Left colon (tissue), 2 donors: Measurements from ENCODE around the gene DACT2. TPM values are rescaled to one million over a fixed set of nuclear protein-coding genes. Genes with fewer than 3 reads are reported as not detected.
A peak's percentile ranks its signal among the peaks of the same experiment; 100 is the strongest.
"Not testable (repeated sequence)": the region's sequence is repeated elsewhere in the genome, so short reads cannot be mapped to it uniquely, and the experiment has no call there.

ENCODE experiments used
- ATAC-seq: fragments of 200-7000 bp; cut with Tn5 transposase; one replicate; pipeline ENCODE4 v1.9.1; 2020; ENCODE audit warnings: mild to moderate bottlenecking, moderate library complexity
- DNase-seq, 2 donors: peaks; one replicate each; pipeline ENCODE4 v3.0.0-alpha.2; 2020
- intact Hi-C, 2 donors: fragments of 100-400 bp; cut with DNase I in 1 of 2; cut with micrococcal nuclease in 1 of 2; formaldehyde crosslinking; loops; one replicate each; pipeline versions ENCODE4 v1.11.2 to v1.14.0; 2022; cut with DNase I, micrococcal nuclease
- total RNA-seq, 2 donors: library from RNA; stranded (reverse); fragmentation: NEBNext Ultra II Directional; extraction: Animal tissue kit (Norgen Biotek cat#: 25700); gene quantifications; one replicate each; pipeline ENCODE4 v1.2.1, GENCODE V29; 2021
- donor health status: DM: no; HTN: no; CAD: no.
- donor health status: DM: yes; HTN: yes; CAD: no.

DACT2 gene
- total RNA-seq, 2 donors from 2014 or later: 1.9 to 2.5 TPM

DNA sequence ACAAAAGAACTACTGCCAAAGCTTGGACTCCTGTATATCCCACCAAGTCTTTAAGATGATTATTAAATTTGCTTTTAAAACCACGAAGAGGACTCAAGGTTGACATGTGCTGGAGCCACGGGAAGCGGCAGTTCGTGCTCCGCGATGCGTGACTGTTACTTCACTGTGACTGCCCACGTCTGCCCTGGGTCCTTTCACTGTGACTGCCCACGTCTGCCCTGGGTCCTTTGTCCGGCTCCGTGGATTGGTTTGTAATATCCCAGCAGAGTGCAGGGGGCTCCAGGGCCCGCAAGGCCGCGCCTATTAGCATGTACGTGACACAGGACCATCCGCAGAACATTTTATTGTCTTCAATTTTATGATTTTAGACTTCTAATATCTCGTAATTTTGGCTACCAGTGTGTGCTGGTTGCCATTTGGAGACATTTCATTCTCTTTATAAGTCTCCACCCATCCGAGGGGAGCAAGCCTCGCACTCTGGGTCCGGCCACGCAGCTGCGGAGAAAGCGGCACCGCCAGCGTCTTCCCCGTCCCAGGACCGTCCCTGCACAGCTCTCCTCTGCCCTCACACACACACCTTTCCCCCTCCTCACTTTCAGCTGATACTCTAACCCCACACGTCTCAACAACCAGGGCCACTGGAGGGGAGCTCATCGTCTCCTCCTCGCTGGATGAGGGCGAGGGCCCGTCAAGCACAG, 42.9 kb downstream of the DACT2 start:
- ATAC-seq: no peak
- intact Hi-C loops: no loop called here

DNA sequence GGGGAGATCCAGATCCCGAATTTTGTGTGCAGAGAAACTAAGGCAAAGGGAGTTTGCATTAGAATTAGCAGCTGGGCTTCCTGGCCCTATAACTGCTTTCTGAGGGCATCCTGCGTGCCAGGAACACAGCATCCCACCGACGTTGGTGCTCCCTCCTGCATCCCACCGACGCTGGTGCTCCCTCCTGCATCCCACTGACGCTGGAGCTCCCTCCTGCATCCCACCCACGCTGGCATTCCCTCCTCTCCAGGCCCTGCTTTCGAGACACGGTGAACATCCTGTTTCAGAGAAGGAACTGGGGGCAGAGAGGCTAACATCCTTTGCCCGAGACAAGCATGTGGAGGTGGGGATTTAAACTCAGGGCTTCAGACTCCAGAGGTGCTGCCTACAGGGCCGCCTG, 44.4 kb downstream of the DACT2 start:
- ATAC-seq (no peak), DNase-seq (no peak)
- intact Hi-C loops: no loop called here

More for the DNA sequence above, 42.9 kb downstream of the DACT2 start:
- DNase-seq: no peak

DNA sequence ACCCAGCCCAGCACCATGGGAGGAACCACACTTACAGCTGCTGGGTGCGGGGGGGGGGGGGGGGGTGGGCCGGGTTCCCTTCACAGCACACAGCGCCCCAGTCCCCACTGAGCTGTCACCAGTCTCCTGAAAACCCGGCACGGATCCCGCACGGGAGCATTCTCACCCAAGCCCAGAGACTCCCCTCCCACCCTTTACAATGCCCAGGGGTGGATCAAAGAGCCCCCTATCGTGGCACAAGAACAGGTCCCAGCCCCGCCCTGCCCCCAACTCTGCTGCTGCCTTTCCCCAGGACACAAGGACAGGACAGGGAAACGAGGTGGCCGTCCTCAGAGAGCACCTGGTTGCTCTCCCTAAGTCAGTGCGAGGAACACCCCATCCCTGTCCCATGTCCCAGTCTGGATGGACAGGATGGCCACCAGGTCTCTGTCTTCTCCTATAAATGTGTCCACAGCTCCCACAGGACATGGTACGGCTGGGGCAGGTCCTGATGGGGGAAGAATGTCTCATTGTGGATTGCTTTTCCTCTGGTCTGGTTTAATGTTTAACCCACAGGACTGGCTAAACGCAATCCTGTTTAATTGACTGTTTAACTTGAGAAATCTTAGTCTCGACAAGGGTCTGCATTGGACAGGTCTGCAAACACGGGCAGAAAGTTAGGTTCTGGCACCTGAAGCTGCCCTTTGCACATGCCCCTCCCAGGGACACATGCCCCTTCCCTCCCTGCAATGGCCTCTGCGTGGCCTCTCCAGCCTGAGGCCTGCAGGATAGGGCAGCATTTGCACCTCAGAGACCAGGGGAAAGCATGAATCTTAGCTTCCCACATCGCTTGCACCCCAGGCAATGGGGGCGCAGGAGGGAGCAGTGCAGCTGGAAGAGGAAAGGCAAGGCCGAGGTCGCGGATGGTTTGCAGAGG, 45.3 kb downstream of the DACT2 start:
- intact Hi-C loops: no loop called here
- peak; percentile 86 for ATAC-seq
- DNase-seq: peak; percentile 77 to 79

DNA sequence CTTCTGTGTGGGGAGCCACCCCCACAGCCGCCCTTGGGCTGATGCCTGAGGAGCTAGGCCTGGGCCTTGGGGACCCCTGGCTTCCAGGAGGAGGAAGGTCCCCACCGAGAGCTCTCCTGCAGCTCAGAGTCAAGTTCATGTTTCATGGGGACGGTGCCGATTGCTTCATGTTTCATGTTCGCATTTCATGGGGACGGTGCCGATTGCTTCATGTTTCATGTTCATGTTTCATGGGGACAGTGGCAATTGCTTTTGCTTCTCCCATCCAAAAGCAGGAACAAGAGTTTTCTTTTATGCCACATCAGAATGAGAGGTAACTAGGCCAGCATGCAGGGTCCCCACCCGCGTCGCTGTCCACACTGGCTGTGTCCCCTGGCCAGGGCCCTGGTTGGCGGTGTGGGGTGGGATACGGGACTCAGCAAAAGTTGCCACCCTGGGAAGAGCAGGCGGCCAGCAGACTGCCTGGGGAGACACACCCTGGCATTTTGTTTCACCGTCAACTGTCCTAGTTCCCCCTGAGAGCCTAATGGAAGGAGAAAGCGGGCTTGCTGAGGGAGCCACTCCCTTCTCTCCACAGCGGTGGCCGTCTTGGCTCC, 46.0 kb downstream of the DACT2 start:
- no peak for ATAC-seq
- DNase-seq: no peak
- intact Hi-C loops: no loop called here

DNA sequence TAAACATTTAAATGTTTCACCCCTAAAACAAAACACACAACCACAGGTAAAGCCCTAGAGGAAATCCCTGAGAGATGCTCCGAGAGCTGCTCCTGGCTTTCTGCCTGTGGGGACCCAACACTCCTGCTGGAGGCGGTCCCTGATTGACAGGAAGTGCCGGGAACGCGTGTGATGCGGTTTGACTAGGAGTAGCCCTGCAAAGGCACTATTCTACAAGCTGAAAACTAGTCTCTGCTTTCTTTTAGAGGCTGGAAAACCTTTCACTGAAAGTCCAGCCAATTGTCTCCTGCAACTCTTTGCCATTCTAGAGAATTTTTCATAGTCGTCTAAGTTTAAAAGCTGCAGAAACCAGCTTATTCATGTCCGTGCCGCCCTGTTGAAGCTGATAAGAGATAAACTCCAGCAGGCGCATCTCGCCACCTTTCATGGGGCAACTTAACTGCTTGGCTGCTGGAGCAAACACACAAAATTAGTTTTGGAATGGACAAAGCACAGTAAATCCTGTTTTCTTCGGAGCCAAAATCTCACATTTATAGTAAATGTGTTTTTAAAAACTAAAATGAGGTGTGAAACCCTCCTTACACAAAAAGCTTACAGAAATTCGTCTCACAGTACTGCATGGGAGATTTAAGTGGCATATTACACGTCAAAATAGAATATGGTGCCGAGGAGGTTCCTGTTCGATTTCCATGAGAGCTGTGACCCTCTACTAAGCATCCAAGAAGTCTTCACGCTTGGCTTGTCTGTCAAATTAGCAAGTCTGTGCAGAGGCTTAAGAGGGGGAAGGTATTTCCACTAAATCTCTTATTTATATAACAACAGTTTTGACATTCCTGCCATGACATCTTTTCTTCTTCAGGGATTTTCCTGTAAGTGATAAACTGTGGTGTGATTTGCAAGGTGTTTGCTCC, 46.9 kb downstream of the DACT2 start:
- DNase-seq (peak in 1 of 2 donors; percentile 35), ATAC-seq (no peak)
- intact Hi-C loops: no loop called here

DNA sequence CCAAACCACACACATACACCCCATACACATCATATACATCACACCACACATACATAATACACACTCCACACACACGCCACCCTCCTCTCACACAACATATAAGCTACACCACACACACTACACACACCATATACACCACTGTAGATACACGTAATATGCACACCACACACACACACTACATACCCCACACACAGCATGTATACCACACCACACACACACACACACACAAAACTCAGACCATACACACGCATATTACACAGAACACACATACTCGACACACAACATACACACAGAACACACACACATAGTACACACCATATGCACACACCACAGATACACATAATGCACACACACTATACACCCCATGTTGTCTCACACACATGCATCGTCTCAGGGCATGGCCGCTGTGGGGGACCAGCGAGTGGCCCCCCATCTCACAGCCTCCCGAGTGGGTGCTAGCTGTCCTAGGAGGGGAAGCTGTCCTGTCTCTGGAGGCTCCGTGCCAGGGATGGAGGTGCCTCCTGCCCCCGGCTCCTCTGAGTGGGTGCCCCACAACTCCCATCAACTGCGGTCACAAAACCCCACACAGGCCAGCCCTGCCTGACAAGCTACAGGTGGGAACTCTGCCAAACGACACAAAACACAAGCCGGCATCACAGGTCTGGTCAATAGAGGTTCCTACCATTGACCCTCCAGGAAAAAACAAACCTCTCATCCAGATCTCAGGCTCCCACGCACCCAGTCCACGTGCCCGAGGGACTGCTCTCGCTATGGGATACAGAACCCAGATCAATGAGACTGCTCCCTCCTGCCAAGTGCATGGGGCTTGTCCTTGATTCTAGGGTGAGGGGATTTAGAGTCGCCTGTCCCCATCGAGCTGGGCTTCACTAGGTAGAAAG, 49.1 kb downstream of the DACT2 start:
- no peak for ATAC-seq
- no peak for DNase-seq

DNA sequence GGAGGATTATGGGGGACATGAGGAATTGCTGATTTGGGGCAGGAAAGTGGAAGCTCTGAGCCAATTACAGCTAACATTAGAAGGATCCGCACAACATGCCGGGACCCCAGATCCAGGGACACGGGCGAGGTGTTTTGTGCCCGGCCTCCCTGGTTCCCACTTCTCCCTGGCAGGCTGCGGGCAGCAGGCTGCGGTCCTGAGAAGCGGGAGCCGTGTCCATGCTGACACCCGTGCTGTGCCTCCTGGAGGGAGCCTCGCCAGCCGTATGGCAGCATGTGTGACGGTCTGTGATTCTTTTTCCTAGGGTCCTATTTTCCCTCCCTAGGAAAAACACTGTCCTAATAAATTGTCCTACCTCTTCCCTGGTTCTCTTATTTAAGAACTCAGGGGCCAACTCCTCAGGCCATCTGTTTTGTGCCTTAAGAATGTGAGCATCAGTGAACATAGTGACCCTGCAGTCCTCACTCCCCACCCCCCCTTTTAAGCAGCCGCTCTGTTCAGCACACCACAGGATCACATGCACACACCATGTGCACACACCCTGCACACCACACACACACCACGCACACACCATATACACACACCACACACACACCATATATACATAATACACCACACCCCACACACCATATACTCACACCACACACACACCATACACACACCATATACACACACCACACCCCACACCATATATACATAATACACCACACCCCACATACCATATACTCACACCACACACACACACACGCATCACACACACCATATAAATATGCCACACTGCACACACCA, 49.9 kb downstream of the DACT2 start:
- intact Hi-C loops: no loop called here
- ATAC-seq (no peak), DNase-seq (no peak)

More for the DNA sequence above, 49.1 kb downstream of the DACT2 start:
- intact Hi-C loops: no loop called here

DNA sequence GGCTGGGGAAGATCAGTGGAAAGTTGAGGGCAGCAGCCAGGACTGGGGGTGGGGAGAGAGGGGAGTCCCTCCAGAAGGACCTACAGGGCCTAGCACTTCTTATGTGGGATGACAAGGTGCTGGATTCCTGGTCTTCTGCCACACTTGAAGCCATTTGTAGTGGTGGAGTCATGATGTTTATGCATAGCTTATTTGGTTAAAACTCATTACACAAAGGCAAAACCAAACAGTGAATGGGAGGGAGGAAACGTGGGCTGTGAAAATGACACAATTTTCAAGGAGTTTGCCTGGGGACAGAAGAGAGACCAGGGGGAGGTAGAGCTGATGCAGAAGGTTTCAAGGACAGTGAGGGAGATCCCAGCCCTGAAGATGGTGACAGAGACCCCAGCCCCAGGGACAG, 50.8 kb downstream of the DACT2 start:
- intact Hi-C loops: no loop called here
- DNase-seq (no peak), ATAC-seq (no peak)

DNA sequence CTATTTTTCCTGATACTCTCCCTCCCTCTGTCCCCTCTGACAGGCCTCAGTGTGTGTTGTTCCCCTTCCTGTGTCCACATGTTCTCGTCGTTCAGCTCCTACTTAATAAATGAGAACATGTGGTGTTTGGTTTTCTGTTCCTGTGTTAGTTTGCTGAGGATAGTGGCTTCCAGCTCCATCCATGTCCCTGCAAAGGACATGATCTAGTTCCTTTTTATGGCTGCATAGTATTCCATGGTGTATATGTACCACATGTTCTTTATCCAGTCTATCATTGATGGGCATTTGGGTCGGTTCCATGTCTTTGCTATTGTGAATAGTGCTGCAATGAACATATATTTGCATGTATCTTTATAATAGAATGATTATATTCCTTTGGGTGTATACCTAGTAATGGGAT, 51.8 kb downstream of the DACT2 start:
- intact Hi-C loops, DNase-seq, ATAC-seq: not testable (repeated sequence)

DNA sequence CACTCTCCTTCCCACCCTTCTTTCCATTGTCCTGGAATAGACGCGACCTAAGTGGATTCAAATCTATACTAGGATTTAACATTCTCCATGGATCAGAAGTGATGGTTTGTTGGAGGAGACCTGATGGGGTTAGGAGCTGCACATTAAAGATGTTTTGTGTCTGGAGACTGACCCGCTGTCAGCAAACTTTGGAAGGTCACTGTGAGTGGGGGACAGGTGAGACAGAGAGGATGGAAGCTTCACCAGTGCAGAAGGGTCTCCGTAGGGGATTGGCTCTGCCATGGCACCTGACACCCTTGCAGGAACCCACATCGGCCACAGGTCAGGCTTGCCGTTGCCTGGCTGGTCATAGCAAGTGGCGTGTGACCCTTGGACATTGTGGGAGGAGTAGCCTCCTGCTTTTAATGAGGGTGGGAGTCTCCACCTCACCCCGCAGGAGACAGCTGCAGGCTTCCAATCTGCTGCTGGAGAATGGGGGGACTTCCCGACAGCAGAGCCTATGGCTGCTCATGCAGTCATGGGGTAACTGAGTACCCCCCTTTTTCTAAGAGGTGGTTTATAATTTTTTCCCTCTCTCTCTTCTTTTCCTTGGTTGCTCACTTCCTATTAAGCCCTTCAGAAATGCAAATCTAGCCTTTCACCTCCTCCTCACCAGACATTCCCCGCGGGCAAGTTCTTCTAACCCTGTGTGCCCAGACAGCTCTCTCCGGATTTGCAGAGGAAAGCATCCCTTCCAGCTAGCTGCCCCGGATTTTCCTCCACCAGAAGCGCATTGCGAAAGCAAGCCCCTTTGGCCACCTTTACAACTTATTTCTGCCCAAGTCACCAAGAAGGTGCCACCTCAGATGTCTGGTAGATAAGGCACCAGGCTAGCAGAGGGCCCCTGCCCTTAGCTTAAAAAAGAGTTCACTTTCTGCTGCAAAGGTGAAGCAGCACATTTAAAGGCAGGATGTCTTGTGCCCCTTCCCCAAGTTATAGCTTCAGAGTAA, 53.5 kb downstream of the DACT2 start:
- intact Hi-C loops: no loop called here
- DNase-seq (no peak), ATAC-seq (no peak)

DNA sequence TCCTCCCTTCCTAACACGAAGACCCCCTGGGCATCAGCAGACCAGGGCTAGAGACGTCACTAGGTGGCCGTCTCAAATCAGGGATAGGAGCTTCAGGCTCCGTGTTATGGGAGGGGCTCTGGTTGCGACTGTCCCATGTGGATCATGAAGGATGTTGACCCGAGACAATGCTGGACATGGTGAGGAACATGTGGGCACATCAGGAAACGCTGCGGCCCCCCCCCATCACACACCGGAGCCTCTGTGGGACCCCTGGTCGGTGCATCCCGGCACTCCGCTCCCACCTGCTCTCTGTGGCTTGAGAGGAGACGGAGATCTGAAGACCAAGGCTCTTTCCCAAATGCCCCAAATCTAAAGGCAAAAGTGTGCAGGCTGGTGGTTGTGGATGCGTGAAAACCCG, 54.2 kb downstream of the DACT2 start:
- no peak for DNase-seq
- intact Hi-C loops: no loop called here

DNA sequence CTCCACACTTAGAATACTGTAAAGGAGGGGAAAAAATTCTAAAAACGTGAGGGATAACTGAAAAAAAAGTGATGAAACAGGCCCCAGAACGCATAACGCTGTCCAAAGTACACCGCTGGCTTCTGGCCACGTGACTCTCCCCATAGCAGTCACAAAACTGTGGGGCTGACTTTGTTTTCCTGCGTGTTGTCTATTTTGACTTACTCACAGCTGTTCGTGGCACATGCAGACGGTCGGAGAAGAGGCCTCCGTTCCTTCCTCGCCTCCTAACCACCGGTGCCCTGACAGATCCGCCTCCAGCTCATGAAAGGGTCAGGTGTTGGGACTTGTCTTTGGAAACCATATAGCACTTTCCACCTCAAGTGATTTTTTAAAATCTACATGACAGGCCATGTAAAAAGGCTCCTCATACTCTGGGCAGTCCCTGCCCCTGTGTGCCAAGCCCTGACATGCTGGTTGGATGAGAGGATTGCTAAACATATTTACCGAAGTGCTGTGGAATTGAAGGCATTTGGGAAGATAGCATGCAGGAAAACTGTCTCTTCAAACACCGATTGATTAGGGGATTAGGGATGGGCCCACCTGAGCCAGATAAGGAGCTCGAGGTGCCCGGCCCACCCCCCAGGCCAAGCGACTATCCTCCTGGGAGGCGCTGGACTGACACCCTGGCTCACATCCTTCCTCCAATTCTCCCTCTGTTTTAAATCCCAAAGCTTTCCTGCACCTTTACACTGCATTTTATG, 54.8 kb downstream of the DACT2 start:
- DNase-seq (peak in 1 of 2 donors; percentile 39), ATAC-seq (no peak)
- intact Hi-C loops: no loop called here

More for the DNA sequence above, 54.2 kb downstream of the DACT2 start:
- ATAC-seq: no peak

DNA sequence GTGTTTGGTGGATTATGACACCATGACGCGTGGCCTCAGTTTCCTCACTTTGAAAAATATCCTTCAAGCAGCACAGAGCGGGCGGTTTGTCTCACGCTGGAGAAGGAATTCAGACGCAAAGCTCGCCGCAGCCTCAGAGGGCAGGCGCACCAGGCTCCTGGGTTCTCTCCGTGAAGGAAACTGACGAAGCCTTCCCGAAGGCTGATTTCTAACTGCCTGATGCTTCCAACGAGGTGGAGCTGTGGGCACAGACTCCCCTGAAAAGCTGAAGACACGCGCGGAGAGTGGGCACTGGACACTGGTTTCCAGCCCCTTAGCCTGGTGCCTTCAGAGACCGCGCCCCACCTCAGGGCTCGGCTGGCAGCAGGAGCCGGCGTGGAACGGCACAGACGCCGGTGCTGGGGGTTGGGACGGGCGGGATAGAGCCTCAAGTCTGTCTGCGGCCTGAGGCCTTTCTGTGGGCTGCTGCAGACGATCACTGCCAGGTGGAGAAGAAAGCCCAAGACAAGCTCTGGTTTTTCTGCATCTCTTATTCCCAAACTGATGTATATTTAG, 56.1 kb downstream of the DACT2 start:
- intact Hi-C loops: no loop called here
- no peak for ATAC-seq
- DNase-seq: no peak

DNA sequence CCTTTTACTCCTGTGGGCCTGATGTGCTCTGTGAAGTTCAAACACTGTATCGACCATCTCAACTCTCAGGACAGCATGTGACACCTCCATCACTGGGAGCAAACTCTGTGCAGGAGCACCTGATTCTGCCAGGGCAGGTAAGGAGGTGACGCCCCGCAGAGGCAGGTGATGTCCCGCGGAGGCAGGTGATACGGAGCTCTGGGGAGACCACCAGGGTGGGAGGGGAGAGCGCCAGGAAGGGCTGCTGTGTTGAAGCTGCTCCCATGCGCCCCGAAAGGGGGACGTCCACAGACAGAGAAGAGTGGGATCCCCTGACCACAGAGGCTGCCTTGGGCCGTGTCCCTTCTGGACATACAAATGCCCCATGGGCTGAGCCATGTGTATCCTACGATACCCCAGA, 58.3 kb downstream of the DACT2 start:
- DNase-seq (peak; percentile 29 to 47), ATAC-seq (peak; percentile 14)
- intact Hi-C loops: no loop called here

DNA sequence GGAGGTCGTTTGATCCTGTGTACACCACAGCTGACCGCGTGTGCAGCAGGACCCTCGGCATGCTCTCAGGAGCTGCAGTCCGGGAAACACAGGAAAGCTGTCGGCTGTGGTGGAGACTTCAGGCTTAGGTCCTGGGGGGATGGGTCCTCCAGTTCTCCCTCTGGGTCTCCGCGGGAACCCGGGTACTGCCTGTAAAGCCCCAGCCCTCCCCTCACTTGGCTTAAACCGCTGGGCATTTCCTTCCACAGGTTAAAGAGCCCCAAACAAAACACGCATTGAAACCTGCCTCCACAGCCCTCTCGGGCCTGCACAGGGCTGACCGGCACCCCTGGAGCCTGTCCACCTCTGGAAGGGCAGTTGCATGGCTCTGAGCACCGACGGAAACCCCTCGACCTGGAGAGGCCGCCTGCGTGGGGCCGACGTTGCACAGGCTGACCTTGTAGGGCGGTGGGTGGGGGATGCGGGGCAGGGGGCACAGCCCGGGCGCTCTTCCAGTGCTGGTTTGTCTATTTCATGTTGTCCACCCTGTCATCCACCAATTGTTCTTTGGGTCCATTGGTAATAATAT, 59.1 kb downstream of the DACT2 start:
- ATAC-seq (no peak), DNase-seq (no peak)

More for the DNA sequence above, 59.1 kb downstream of the DACT2 start:
- intact Hi-C loops: no loop called here
